ENCODE measurements around the gene CLCNKB. TPM values are rescaled to one million over a fixed set of nuclear protein-coding genes. Genes with fewer than 3 reads are reported as not detected.
A peak's percentile ranks its signal among the peaks of the same experiment; 100 is the strongest.
"Not testable (repeated sequence)": the region's sequence is repeated elsewhere in the genome, so short reads cannot be mapped to it uniquely, and the experiment has no call there.

Gene CLCNKB
- total RNA-seq, result not detected

DNA sequence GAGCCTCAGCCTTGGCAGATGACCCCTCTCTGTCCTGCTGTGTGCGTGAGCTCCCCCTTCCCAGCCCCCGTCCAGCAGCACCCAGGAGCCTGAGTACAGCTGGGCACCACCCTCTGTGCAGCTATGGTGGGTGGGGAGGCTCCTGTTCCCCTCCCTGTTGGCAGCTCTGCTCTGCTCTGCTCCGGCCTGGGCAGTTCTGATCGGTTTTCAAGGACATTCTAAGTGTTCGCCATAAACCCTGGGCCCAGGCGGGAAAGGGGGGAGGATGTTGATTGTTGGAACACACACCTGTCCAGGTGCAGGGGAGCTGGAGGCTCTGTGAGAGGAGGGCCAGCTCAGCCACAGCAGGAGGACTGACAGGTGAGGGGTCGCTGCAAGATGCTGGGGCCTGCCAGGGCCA, at the start of gene CLCNKB:
Gene CLCNKB, plus strand, starts transcription at position 262 of the 400 bp plus-strand sequence. CDS start 711 bp downstream, outside the sequence.
- DNase-seq, result no peak

GRCh38 chr1:15994081-15994480, 49.5 kb upstream of the CLCNKB start:
- no peak for DNase-seq

DNA sequence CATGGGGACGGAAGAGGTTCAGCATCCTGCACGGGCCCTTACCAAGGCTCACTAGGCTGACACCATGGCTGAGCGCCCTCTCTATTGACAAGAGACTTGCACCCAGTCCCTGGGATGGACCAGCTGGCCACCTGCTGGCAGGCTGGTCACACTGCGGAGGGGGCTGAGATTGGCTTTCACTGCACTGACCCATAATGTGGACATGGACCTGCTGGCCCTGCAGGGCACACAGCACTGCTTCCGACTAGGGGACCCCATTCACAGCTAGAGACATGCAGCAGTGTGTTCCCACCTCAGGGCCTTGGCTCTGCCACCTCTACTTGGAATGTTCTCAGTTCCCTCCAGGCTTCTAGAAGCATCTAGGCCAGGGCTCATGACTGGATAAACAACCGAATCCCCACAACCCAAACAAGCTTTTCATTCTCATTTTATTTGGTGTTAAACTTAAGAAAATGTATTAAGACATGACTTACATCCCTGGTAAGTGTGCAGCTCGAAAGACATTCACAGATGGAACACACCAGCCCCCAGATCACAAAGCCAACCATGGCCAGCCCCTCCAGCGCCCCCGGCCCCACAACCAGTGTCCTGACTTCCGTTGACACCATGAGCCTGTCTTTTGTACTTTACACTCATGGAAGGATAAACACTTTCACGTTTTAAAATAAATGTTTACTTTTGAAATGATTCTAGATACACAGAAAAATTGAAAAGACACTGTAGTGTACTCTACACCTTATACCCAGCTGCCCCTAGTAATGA, 48.8 kb upstream of the CLCNKB start:
- DNase-seq, result no peak

- no peak for DNase-seq
Observed at GRCh38 chr1:15997076-15997585, 46.5 kb upstream of the CLCNKB start.

GRCh38 chr1:15997637-15998280, 45.8 kb upstream of the CLCNKB start:
- no peak for DNase-seq

DNA sequence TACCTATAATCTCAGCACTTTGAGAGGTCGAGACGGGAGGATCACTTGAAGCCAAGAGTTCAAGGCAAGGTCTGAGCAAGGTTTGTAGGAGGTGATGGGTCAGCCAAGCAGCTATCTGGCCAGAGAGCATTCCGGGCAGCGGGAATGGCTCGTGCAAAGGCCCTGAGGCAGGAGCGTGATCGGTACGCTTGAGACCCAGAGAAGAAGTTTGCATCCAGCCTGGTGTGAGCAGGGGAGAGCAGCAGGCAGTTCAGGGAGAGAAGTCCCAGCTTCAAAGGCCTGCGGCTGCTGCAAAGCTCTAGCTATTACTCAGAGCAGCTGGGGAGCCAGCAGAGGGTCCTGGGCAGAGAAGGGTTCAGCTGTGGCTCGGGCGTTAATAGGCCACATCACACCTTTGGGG, 44.7 kb upstream of the CLCNKB start:
- DNase-seq, result no peak

DNA sequence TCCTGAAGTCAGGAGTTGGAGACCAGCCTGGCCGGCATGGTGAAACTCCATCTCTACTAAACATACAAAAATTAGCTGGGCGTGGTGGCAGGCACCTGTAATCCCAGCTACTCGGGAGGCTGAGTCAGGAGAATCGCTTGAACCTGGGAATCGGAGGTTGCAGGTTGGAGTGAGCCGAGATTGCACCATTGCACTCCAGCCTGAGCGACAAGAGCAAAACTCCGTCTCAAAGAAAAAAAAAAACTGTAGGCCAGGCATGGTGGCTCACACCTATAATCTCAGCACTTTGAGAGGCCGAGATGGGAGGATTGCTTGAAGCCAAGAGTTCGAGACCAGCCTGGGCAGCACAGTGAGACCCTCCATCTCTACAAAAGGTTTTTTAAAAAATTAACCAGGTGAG, 42.3 kb upstream of the CLCNKB start:
- not testable (repeated sequence) for DNase-seq

GRCh38 chr1:16005597-16005996, 38.0 kb upstream of the CLCNKB start:
- no peak for DNase-seq

DNA sequence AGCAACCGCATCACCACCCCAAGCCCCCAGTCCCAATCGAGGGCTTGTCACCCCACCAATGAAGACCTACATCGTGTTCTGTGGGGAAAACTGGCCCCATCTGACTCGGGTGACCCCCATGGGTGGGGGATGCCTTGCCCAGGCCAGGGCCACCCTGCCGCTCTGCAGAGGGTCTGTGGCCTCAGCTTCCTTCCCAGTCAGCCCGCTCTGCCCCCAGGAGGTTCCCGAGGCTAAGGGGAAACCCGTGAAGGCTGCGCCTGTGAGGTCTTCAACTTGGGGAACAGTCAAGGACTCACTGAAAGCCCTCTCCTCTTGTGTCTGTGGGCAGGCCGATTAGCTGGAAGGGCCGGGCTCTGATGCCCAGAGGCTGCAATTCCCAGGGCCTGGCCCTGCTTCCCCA, 37.6 kb upstream of the CLCNKB start:
- DNase-seq, result no peak

- DNase-seq, result no peak
Observed at GRCh38 chr1:16006552-16007485, 36.8 kb upstream of the CLCNKB start.

DNA sequence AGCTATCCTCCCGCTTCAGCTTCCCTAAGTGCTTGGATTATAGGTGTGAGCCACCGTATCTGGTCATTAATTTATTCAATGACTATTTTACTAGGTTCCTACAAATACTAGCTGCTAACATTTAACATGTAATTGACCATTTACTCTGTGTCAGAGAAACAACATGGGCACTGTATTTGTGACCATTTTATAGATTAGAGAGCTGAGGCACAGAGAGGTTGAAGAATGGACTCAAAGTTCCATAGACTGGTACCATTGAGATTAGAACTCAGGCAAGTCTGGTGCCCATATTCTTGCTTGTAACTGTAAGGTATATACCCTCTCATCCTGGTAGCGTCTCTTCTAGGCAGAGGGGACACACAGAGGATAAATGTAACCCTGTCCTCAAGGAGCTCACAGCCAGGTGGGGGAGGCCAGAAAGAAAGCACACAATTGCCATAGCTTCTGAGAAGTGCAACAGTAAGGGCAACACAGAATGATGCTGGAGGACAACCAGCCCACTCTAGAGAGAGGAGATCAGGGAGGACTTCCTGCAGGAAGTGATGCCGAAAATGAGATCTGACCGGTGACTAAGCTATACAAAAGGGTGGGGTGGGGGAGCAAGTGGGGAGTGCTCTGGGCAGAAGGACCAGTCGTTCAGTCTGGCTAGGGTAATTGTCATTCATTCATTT, 35.8 kb upstream of the CLCNKB start:
- DNase-seq, result no peak

DNA sequence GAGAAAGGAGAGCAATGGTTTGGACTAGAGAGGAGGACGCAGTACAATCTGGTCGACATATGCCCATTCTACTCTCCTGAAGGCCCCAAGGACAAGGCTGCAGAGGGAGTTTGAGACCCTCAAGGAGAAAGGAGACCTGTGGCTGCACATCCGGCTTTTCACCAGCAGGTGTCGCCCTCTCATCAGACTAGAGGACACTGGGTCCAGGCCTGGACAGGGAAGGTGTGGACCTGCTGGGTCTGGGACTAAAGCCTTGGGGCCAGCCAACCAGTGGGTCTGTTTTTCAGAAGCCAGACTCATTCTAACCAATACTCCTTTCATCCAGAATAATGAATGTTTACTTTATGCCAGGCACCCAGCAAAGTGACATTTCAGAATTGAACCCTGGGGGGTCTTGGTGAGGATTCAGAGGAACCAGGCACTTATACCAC, 34.5 kb upstream of the CLCNKB start:
- DNase-seq, result peak; percentile 69

GRCh38 chr1:16009678-16010077, 33.9 kb upstream of the CLCNKB start:
- no peak for DNase-seq

- no peak for DNase-seq
Observed at GRCh38 chr1:16010837-16011236, 32.7 kb upstream of the CLCNKB start.

DNA sequence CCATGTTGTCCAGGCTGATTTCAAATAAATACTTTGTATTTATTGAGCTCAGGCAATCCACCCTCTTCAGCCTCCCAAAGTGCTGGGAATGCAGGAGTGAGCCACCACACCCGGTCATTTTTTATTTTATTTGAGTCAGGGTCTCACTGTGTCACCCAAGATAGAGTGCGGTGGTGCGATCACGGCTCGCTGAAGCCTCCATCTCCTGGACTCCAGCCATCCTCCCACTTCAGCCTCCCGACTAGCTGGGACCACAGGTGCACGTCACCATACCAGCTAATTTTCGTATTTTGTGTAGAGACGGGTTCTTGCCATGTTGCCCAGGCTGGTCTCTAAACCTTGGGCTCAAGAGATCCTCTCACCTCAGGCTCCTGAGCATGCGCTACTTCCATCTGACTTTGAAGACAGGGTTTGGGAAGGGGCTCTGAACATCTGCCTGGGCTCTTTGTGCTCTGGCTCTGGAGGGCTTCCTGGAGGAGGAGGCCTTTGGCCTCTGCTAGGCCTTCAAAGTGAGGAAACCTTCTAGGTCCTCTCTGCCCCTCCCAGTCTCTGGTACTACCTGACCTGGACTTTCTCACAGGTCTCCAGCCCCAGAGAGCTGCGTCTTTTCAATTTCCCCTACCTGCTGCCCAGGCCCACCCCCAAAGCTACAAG, 31.5 kb upstream of the CLCNKB start:
- no peak for DNase-seq

DNA sequence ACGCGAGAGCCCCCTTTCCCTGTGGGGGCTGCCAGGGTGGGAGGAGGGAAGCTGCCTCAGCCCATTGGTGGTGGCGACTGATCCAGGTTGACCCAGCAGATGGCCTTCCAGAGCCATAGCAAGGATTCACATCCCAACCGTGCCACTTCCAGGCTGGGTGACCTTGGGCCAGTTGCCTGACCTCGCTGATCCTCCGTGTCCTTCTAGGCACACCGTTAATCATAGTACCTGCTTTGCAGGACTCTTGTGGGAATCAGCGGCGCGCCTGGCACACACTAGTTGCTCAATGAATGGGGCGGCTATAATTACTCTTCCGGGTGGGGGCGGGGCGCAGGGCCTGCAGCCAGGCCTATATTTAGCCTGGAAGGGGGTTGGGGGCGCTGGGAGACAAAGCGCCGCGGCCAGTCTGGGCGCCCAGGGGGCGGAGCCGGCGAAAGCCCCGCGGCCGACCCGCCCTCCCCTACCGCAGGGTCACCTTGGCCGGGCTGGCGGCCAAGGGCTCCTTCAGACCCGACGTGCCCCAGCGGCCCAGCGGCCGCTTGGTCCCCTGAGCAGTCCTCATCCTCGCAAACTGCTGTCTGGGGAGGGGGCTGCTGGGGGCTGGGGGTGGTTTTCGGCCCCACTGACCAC, 30.9 kb upstream of the CLCNKB start:
- no peak for DNase-seq

- DNase-seq, result no peak
Observed at GRCh38 chr1:16013220-16013907, 30.2 kb upstream of the CLCNKB start.

DNA sequence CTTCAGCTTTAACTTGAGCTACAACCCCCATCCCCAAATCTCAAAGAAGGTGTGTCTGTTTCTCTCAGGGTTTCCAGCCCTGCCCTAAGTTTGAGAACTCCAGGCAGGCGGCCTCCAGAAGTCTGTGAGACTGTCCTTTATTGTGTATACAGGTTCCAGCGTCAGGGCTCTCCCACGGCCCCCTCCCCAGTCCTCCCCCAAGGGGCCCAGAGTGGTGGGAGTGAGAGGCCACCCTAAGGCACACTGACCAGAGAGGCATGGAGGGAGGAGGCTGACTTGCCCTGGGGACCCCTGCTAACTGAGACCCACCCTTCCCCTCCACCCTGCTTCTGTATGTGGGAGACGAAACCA, 29.7 kb upstream of the CLCNKB start:
- DNase-seq, result no peak

GRCh38 chr1:16014509-16015482, 28.8 kb upstream of the CLCNKB start:
- no peak for DNase-seq

GRCh38 chr1:16015491-16015890, 28.1 kb upstream of the CLCNKB start:
- DNase-seq, result no peak
